ENCODE data around the gene PEX3.
"Not testable (repeated sequence)": the region's sequence is repeated elsewhere in the genome, so short reads cannot be mapped to it uniquely, and the experiment has no call there.

PEX3 gene

GRCh38 chr6:143450453-143451371, at the start of gene PEX3, which contains the start of gene ADAT2:
Gene PEX3 (plus strand): TSS chr6:143450805. CDS start chr6:143451043, 238 bp downstream.
Gene ADAT2 (minus strand): TSS chr6:143450695. CDS start chr6:143450658, 37 bp downstream.
- peak; percentile 64 for DNase-seq (ENCODE audit: low read depth)

DNA sequence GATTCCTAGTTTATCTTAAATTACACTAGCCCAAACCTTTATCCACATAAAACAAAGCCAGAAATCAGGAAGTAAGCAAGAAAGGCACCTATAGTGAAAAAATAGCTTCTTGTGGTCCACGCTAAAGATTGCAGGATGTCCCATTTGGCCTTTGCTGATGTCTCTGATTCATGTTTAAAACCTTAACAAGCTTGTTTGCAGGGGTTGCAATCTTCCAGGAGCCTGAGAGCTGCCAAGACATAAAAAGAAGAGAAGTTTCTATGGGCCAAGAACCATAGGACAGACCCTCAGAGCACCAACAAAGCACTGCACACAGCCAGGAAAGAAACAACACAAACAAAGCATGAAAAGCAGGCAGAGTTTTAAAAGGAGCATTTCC, 49.5 kb upstream of the PEX3 start:
- no peak for DNase-seq (ENCODE audit: low read depth)

- DNase-seq (ENCODE audit: low read depth), result no peak
Measured at GRCh38 chr6:143401636-143402370, 48.8 kb upstream of the PEX3 start.

GRCh38 chr6:143402721-143403336, 47.8 kb upstream of the PEX3 start:
- DNase-seq (ENCODE audit: low read depth), result no peak

DNA sequence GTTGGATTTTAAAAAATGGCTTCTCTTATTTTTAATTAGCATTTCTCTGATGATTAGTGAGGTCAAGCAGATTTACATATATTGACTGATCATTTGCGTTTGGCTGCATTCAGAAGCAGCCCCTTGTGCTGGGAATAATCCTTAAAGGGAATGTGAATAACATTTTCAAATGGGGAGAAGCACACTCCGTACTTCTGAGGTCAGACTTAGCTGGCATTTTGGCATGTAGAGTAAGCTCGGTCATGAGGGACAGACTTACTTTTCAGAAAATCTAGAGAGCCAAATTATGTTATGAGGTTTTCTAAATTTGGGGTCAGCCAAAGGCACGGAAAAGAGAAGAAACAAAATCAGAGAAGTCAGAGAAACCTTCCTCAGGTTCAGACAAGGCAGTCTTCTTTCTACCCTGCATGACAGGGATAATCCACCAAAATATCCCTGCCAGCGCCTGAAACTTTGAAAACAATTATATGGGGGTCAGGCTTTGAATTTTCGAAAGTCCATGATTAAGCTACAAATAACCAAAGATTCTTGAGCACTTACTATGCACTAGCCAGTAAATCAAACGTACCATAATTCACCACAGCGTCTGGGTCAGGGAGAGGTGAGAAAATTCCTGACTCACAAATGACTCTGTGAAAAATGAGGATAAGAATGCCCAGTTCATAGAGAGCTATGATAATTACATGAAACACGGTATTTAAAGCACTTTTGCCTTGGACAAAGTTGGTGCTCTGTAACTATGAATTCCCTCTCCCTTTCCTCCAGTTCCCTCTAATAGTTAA, 45.0 kb upstream of the PEX3 start:
- DNase-seq (ENCODE audit: low read depth), result peak; percentile 66

- DNase-seq (ENCODE audit: low read depth), result no peak
Measured at GRCh38 chr6:143406673-143407072, 43.9 kb upstream of the PEX3 start.

GRCh38 chr6:143408151-143408786, 42.3 kb upstream of the PEX3 start:
- DNase-seq (ENCODE audit: low read depth), result no peak

DNA sequence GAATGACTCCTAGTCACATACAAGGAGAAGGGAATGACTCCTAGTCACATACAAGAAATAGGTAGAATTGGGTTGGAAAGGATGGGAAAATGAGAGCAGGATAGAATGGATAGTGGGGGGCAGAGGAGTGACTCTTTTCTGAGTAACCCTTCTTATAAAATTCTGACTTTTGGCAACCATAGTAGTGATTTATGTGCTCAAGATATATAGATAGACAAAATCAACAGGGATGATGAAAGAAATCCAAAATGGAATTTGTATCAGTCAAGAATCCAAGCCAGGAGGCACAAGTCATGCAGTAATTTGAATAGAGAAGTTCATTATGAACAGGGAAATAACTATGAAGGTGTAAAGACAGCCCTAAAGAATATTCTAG, 41.8 kb upstream of the PEX3 start:
- DNase-seq (ENCODE audit: low read depth), result no peak

DNA sequence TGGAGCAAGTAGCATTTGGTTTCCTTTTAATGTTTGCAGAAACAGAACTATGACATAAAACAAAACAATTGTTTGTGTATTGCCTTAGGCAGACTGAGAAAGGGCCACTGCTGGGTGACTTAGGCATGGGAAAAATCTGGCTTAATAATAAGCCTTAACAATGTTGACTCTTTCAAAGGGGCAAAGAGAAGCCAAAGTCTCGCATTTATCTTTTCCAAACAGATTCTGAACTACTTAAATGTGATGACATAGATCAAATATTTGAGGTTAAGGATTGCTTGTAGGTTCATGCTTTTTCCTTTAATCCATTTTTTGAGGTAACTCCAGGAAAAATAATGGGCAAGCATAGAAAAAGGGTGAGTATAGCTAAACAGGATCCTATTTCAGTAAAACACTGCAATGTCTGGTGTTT, 39.7 kb upstream of the PEX3 start:
- no peak for DNase-seq (ENCODE audit: low read depth)

DNA sequence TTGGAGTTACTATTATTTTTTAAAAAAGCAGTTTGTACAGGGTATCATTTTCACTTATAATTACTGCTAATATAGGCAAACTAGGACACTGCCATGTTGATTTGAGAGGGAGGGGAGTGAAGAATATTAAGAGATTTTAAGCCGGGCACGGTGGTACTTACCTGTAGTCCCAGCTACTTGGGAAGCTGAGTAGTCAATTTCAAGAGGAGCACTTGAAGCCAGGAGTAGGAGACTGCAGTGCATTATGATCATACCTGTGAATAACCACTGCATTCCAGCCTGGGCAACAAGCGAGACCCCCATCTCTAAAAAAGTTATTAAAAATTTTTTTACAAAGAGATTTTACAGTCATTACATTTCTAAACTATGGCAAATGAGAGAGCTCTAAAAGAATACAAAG, 35.8 kb upstream of the PEX3 start:
- no peak for DNase-seq (ENCODE audit: low read depth)

DNA sequence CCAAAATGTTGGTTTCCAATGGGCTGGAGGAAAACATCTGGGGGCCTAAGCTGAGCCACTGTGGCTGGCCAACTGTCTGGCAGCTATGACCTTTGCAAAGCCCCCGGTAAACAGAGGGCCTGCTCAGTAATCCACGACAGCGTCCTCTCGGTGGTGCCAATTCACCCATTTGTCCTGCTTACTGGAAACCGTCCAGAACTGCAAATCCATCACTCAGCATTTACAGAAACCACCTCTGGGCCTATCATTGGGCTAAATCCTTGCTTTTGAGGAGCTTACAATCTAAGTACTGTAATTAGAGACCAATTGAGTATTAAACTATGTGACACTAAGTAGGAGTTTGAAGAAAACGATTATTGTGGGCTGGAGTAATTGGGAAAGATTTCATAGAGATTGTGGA, 31.1 kb upstream of the PEX3 start:
- no peak for DNase-seq (ENCODE audit: low read depth)

DNA sequence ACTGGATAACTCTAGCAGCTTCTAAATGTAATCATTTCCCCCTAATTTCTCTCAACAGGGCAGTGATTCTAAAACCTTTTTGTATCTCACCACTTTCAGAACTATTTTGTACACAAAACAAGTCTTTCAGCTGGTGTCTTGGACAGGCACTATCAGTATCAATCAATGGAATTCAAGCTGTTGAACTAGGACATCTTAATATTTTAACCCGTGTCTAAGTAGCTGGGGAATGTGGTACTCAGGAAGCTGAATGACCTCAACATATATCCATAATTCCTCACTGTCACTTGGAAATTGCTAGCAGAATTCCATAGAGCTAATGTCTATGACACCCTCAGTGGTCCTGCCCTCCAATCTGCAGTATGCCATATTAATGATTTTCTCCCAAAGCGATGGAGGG, 24.6 kb upstream of the PEX3 start:
- no peak for DNase-seq (ENCODE audit: low read depth)

- peak; percentile 48 for DNase-seq (ENCODE audit: low read depth)
Measured at GRCh38 chr6:143427109-143427817, 23.3 kb upstream of the PEX3 start.

- no peak for DNase-seq (ENCODE audit: low read depth)
Measured at GRCh38 chr6:143429970-143430369, 20.6 kb upstream of the PEX3 start.

- no peak for DNase-seq (ENCODE audit: low read depth)
Measured at GRCh38 chr6:143431226-143431625, 19.4 kb upstream of the PEX3 start.

DNA sequence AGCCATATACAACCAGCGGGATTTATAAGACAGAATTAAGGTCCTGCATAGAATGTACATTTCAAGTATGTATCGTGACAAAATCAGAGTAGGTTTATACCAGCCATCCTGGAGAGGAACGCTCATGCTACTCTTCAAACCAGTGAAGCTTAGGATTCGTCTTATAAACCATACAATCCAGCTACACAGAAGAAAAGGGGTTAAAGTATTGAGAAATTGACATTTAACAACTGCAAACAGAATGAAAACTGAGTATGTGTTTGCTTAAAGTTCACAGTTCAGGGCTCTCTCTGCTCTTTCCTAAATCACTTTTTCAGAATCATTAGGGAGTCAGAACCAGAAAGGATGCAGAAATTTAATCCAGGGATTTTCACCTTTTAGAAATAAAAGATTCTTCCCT, 18.0 kb upstream of the PEX3 start:
- DNase-seq (ENCODE audit: low read depth), result no peak

GRCh38 chr6:143441010-143441409, 9.6 kb upstream of the PEX3 start:
- no peak for DNase-seq (ENCODE audit: low read depth)

DNA sequence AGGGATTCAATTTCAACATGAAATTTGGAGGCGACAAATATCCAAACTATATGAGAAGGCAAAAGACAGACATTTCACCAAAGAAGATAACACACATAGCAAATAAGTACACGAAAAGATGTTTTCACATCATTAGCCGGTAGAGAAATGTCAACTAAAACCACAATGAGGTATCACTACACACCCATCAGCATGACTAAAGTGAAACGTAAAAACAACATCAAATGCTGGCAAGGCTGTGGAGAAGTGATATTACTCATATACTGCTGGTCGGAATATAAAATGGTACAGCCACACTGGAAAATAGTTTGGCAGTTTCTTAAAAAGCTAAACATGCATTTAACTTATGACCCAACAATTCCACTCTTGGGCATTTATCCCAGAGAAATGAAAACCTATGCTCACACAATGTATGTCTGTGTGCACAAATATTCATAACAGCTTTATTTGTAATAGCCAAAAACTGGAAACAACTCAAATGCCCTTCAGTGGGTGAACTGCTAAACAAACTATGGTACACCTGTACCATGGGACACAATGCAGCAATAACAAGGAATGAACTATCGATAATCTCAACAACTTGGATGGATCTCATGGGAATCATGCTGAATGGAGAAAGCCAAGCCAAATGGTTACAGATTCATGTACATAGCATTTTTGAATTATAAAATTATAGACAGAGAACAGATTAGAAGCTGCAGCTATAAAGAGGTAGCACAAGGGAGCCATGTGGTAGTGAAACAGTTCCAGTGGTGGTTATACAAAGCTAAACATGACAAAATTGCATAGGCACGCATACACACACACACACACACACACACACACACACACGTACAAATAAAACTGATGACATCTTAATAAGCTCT, 8.7 kb upstream of the PEX3 start:
- no peak for DNase-seq (ENCODE audit: low read depth)

GRCh38 chr6:143443096-143443495, 7.5 kb upstream of the PEX3 start:
- no peak for DNase-seq (ENCODE audit: low read depth)

- DNase-seq (ENCODE audit: low read depth), result not testable (repeated sequence)
Measured at GRCh38 chr6:143447865-143448264, 2.7 kb upstream of the PEX3 start.
